Loucy (cell line): ENCODE data around the gene PTPRS.

ENCODE experiments used
- H2AFZ ChIP-seq: fragments of 200-600 bp; sonication (generic); 2 replicates; pipeline ENCODE4 v1.6.0; 2016; ENCODE audit warnings: antibody characterized with exemption, mild to moderate bottlenecking, low read length, moderate library complexity
- H3F3A ChIP-seq: fragments of 200-600 bp; 2 replicates; pipeline ENCODE4 v1.6.0; 2016; ENCODE audit warnings: antibody characterized with exemption, low read depth, mild to moderate bottlenecking
- H3K27me3 ChIP-seq: fragments of 200-600 bp; sonication (generic); 2 replicates; pipeline ENCODE4 v1.6.1; 2014; ENCODE audit warnings: low read length, mild to moderate bottlenecking; ENCODE audit not compliant: insufficient read depth, poor library complexity, severe bottlenecking
- H3K36me3 ChIP-seq: fragments of 200-600 bp; sonication (generic); 2 replicates; pipeline ENCODE4 v1.6.1; 2016; ENCODE audit warnings: low read length; ENCODE audit not compliant: insufficient read depth
- H3K4me1 ChIP-seq: fragments of 200-600 bp; sonication (generic); 2 replicates; pipeline ENCODE4 v1.5.1; 2014; ENCODE audit warnings: low read length, mild to moderate bottlenecking; ENCODE audit not compliant: insufficient read depth, poor library complexity, severe bottlenecking
- H3K4me2 ChIP-seq: fragments of 200-600 bp; sonication (generic); 2 replicates; pipeline ENCODE4 v1.6.0; 2014; ENCODE audit warnings: antibody characterized with exemption, low read length, low read depth, mild to moderate bottlenecking; ENCODE audit not compliant: poor library complexity, severe bottlenecking
- H3K4me3 ChIP-seq: fragments of 200-600 bp; sonication (generic); 2 replicates; pipeline ENCODE4 v1.5.1; 2014; ENCODE audit warnings: low read length, mild to moderate bottlenecking, mixed read lengths; ENCODE audit not compliant: poor library complexity, severe bottlenecking
- H3K79me2 ChIP-seq: fragments of 200-600 bp; sonication (generic); 2 replicates; pipeline ENCODE4 v1.6.1; 2014; ENCODE audit warnings: low read length; ENCODE audit not compliant: insufficient read depth
- H3K9ac ChIP-seq: fragments of 200-600 bp; sonication (generic); 2 replicates; pipeline ENCODE4 v1.6.0; 2014; ENCODE audit warnings: mild to moderate bottlenecking, low read depth, low read length, moderate library complexity; ENCODE audit not compliant: poor library complexity, severe bottlenecking
- H3K9me2 ChIP-seq: fragments of 200-600 bp; sonication (generic); replicated peaks from 2 replicates; pipeline ENCODE4 v1.6.1; 2016; ENCODE audit warnings: low read depth, low read length, mixed read lengths
- H3K9me3 ChIP-seq: fragments of 200-600 bp; sonication (generic); 2 replicates; pipeline ENCODE4 v1.6.1; 2014; ENCODE audit warnings: mild to moderate bottlenecking, antibody characterized with exemption, low read length, low read depth; ENCODE audit not compliant: insufficient read depth
- H4K20me1 ChIP-seq: fragments of 200-600 bp; sonication (generic); 2 replicates; pipeline ENCODE4 v1.6.0; 2014; ENCODE audit warnings: antibody characterized with exemption, low read length, mild to moderate bottlenecking; ENCODE audit not compliant: insufficient read depth, poor library complexity, severe bottlenecking
- CTCF ChIP-seq: fragments of 200-600 bp; sonication (generic); conservative IDR thresholded peaks from 2 replicates; pipeline ENCODE4 v1.5.1; 2014; ENCODE audit warnings: mild to moderate bottlenecking, antibody characterized with exemption, low read length
- EZH2phosphoT487 ChIP-seq: fragments of 200-600 bp; IDR thresholded peaks from 2 replicates; pipeline ENCODE4 v1.6.1; 2018; ENCODE audit warnings: antibody characterized with exemption, mild to moderate bottlenecking, moderate library complexity, borderline replicate concordance

PTPRS gene

GRCh38 chr19:5307655-5308054 lies 33.0 kb downstream of the PTPRS start:
- no peaks in the 10 kb centered on the region for H3K9me3 ChIP-seq
- H2AFZ ChIP-seq: no peak overlapping the region
- no peaks in the 10 kb centered on the region for H3K36me3 ChIP-seq
- H3F3A ChIP-seq: no peaks in the 10 kb centered on the region
- H4K20me1 ChIP-seq: no peaks in the 10 kb centered on the region
- H3K4me1 ChIP-seq: no peaks in the 10 kb centered on the region
- H3K4me2 ChIP-seq: no peak overlapping the region
- H3K27me3 ChIP-seq: no peaks in the 10 kb centered on the region
- no peak for TF ChIP-seq EZH2phosphoT487
- no peak for TF ChIP-seq CTCF
- H3K9me2 ChIP-seq: no peaks in the 10 kb centered on the region
- no peak overlapping the region for H3K4me3 ChIP-seq
- H3K9ac ChIP-seq: no peak overlapping the region
- no peaks in the 10 kb centered on the region for H3K79me2 ChIP-seq

GRCh38 chr19:5305163-5305562 lies 35.4 kb downstream of the PTPRS start:
- TF ChIP-seq CTCF (no peak), EZH2phosphoT487 (no peak)
- Histone ChIP-seq H3K4me2 (no peak overlapping the region), H3K9me3 (no peaks in the 10 kb centered on the region), H3K4me1 (no peaks in the 10 kb centered on the region), H4K20me1 (no peaks in the 10 kb centered on the region), H3K9ac (no peak overlapping the region), H3K79me2 (no peaks in the 10 kb centered on the region), H3F3A (no peaks in the 10 kb centered on the region), H3K4me3 (no peak overlapping the region), H3K27me3 (no peaks in the 10 kb centered on the region), H3K9me2 (no peaks in the 10 kb centered on the region), H3K36me3 (no peaks in the 10 kb centered on the region), H2AFZ (no peak overlapping the region)

- no peaks in the 10 kb centered on the region for H3K9me3 ChIP-seq
- no peaks in the 10 kb centered on the region for H3K4me1 ChIP-seq
- no peak overlapping the region for H2AFZ ChIP-seq
- H3K4me2 ChIP-seq: no peak overlapping the region
- no peaks in the 10 kb centered on the region for H4K20me1 ChIP-seq
- no peaks in the 10 kb centered on the region for H3F3A ChIP-seq
- H3K4me3 ChIP-seq: no peak overlapping the region
- no peaks in the 10 kb centered on the region for H3K36me3 ChIP-seq
- H3K27me3 ChIP-seq: no peaks in the 10 kb centered on the region
- H3K79me2 ChIP-seq: no peaks in the 10 kb centered on the region
- TF ChIP-seq CTCF (no peak), EZH2phosphoT487 (no peak)
- H3K9me2 ChIP-seq: no peaks in the 10 kb centered on the region
- no peak overlapping the region for H3K9ac ChIP-seq
These were observed 36.1 kb downstream of the PTPRS start for GRCh38 chr19:5304486-5304885.
